SU-DHL-6 (cell line): ENCODE data around the gene DNAJC10.

Experiments used
- H2AFZ ChIP-seq: fragments of 200-600 bp; sonication (generic); 2 replicates; pipeline ENCODE4 v1.6.1; 2014; ENCODE audit warnings: low read depth, mild to moderate bottlenecking, moderate library complexity, mixed read lengths, antibody characterized with exemption, low read length; ENCODE audit not compliant: severe bottlenecking
- H3F3A ChIP-seq: fragments of 200-600 bp; shearing (Covaris generic); 2 replicates; pipeline ENCODE4 v1.6.0; 2016; ENCODE audit warnings: antibody characterized with exemption, mild to moderate bottlenecking; ENCODE audit not compliant: insufficient read depth
- H3K27ac ChIP-seq: fragments of 200-600 bp; sonication (generic); 2 replicates; pipeline ENCODE4 v1.5.1; 2016; ENCODE audit warnings: low read depth, mild to moderate bottlenecking, low read length, moderate library complexity, mixed read lengths
- H3K27me3 ChIP-seq: fragments of 200-600 bp; sonication (generic), shearing (Covaris generic); 2 replicates; pipeline ENCODE4 v1.6.0; 2014; ENCODE audit warnings: mild to moderate bottlenecking, low read length
- H3K36me3 ChIP-seq: fragments of 200-600 bp; sonication (generic); 2 replicates; pipeline ENCODE4 v1.6.1; 2014; ENCODE audit warnings: mild to moderate bottlenecking, low read length, mixed read lengths
- H3K4me2 ChIP-seq: fragments of 300-600, 200-600 bp; shearing (Covaris generic), sonication (generic); 2 replicates; pipeline ENCODE4 v1.6.0; 2014; ENCODE audit warnings: low read length, low read depth, mild to moderate bottlenecking; ENCODE audit not compliant: poor library complexity, severe bottlenecking
- H3K4me3 ChIP-seq: fragments of 200-600 bp; sonication (generic); 2 replicates; pipeline ENCODE4 v1.5.1; 2014; ENCODE audit warnings: antibody characterized with exemption, low read length, mild to moderate bottlenecking, mixed read lengths; ENCODE audit not compliant: insufficient read depth, poor library complexity, severe bottlenecking
- H3K79me2 ChIP-seq: fragments of 200-600 bp; sonication (generic); 2 replicates; pipeline ENCODE4 v1.6.1; 2014; ENCODE audit warnings: mild to moderate bottlenecking, low read length, moderate library complexity; ENCODE audit not compliant: insufficient read depth
- H3K9ac ChIP-seq: fragments of 200-600 bp; sonication (generic); 2 replicates; pipeline ENCODE4 v1.7.0; 2014; ENCODE audit warnings: mild to moderate bottlenecking, low read length
- H3K9me2 ChIP-seq: fragments of 200-600 bp; sonication (generic); replicated peaks from 2 replicates; pipeline ENCODE4 v1.6.1; 2014; ENCODE audit warnings: low read length; ENCODE audit not compliant: insufficient read depth
- H3K9me3 ChIP-seq: fragments of 200-600 bp; sonication (generic); 2 replicates; pipeline ENCODE4 v1.6.1; 2014; ENCODE audit warnings: low read length, mixed read lengths; ENCODE audit not compliant: insufficient read depth
- H4K20me1 ChIP-seq: fragments of 200-600 bp; sonication (generic); 2 replicates; pipeline ENCODE4 v1.6.1; 2014; ENCODE audit warnings: low read depth, mild to moderate bottlenecking, antibody characterized with exemption, low read length, moderate library complexity, mixed read lengths
- CTCF ChIP-seq: fragments of 200-600 bp; sonication (generic); IDR thresholded peaks from one replicate; pipeline ENCODE4 v1.5.1; 2017; ENCODE audit warnings: antibody characterized with exemption, mild to moderate bottlenecking, low read length, moderate library complexity; ENCODE audit not compliant: insufficient read depth, poor library complexity, severe bottlenecking
- EZH2phosphoT487 ChIP-seq: fragments of 200-600 bp; sonication (generic), shearing (Covaris generic); conservative IDR thresholded peaks from 2 replicates; pipeline ENCODE4 v1.6.1; 2018; ENCODE audit warnings: mild to moderate bottlenecking, antibody characterized with exemption, low read length, moderate library complexity, mixed read lengths

Gene DNAJC10

GRCh38 chr2:182729710-182730339, 13.8 kb downstream of the DNAJC10 start:
- peaks cover 22% of the 10 kb centered on the region for H3F3A ChIP-seq
- no peaks in the 10 kb centered on the region for H3K9me2 ChIP-seq
- peaks cover 41% of the 10 kb centered on the region for H3K79me2 ChIP-seq
- TF ChIP-seq CTCF (no peak), EZH2phosphoT487 (no peak)
- H4K20me1 ChIP-seq = peaks cover 7% of the 10 kb centered on the region
- no peaks in the 10 kb centered on the region for H3K9me3 ChIP-seq
- no peak overlapping the region for H3K4me3 ChIP-seq
- H3K27me3 ChIP-seq = no peaks in the 10 kb centered on the region
- peaks cover 79% of the 10 kb centered on the region for H3K36me3 ChIP-seq
- no peak overlapping the region for H3K9ac ChIP-seq
- no peak overlapping the region for H3K27ac ChIP-seq
- no peak overlapping the region for H3K4me2 ChIP-seq
- no peak overlapping the region for H2AFZ ChIP-seq

- no peak overlapping the region for H3K4me2 ChIP-seq
- peaks cover 7% of the 10 kb centered on the region for H4K20me1 ChIP-seq
- H2AFZ ChIP-seq = no peak overlapping the region
- no peak overlapping the region for H3K9ac ChIP-seq
- peaks cover 22% of the 10 kb centered on the region for H3F3A ChIP-seq
- peaks cover 41% of the 10 kb centered on the region for H3K79me2 ChIP-seq
- TF ChIP-seq CTCF (no peak), EZH2phosphoT487 (no peak)
- peaks cover 85% of the 10 kb centered on the region for H3K36me3 ChIP-seq
- H3K9me3 ChIP-seq = no peaks in the 10 kb centered on the region
- no peaks in the 10 kb centered on the region for H3K27me3 ChIP-seq
- H3K27ac ChIP-seq = no peak overlapping the region
- H3K9me2 ChIP-seq = no peaks in the 10 kb centered on the region
- no peak overlapping the region for H3K4me3 ChIP-seq
Observed at GRCh38 chr2:182730486-182730885, 14.4 kb downstream of the DNAJC10 start.

GRCh38 chr2:182732736-182733135, 16.7 kb downstream of the DNAJC10 start:
- TF ChIP-seq EZH2phosphoT487 (no peak), CTCF (no peak)
- H3K9ac ChIP-seq = no peak overlapping the region
- peaks cover 94% of the 10 kb centered on the region for H3K36me3 ChIP-seq
- H3K79me2 ChIP-seq = peaks cover 24% of the 10 kb centered on the region
- no peaks in the 10 kb centered on the region for H3K9me2 ChIP-seq
- H3F3A ChIP-seq = peaks cover 21% of the 10 kb centered on the region
- no peak overlapping the region for H3K27ac ChIP-seq
- no peak overlapping the region for H2AFZ ChIP-seq
- H3K9me3 ChIP-seq = no peaks in the 10 kb centered on the region
- H3K27me3 ChIP-seq = no peaks in the 10 kb centered on the region
- H3K4me2 ChIP-seq = no peak overlapping the region
- no peak overlapping the region for H3K4me3 ChIP-seq
- peaks cover 7% of the 10 kb centered on the region for H4K20me1 ChIP-seq
